Measurements from ENCODE around the gene PMEPA1. TPM values are rescaled to one million over a fixed set of nuclear protein-coding genes. Genes with fewer than 3 reads are reported as not detected.

The PMEPA1 gene
- total RNA-seq, 2 donors from 2014 or later = 22.7 to 23.9 TPM

- H3K27ac ChIP-seq = no peak overlapping the region
- H3K36me3 ChIP-seq (replicated peaks in 1 of 2; ENCODE audit: insufficient read depth in 1 of 2, low read depth in 2 of 2) = no peaks in the 10 kb centered on the region
- ATAC-seq (no peak), DNase-seq (peak in 1 of 4 donors; percentile 0)
- WGBS, 2 donors = 77 to 79% methylated on average over 13 of the region's 13 CpGs
- intact Hi-C loops (cut with DNase I) = no loop called here
- no peak overlapping the region for H3K4me3 ChIP-seq
- H3K4me1 ChIP-seq = peaks cover 10% of the 10 kb centered on the region
- no peaks in the 10 kb centered on the region for H3K27me3 ChIP-seq
- TF ChIP-seq POLR2A (IDR thresholded peaks at IDR 0.05) (no peak), CTCF (IDR thresholded peaks at IDR 0.05) (no peak)
- no peaks in the 10 kb centered on the region for H3K9me3 ChIP-seq
These were observed 49.5 kb downstream of the PMEPA1 start for GRCh38 chr20:57660181-57660921.

- no peaks in the 10 kb centered on the region for H3K36me3 ChIP-seq (replicated peaks in 1 of 2; ENCODE audit: insufficient read depth in 1 of 2, low read depth in 2 of 2)
- intact Hi-C loops (cut with DNase I) = loop anchor here (10.0 kb wide), 1 partner anchor 525 kb away; no protein-coding TSS in a partner anchor
- TF ChIP-seq CTCF (IDR thresholded peaks at IDR 0.05) (no peak), POLR2A (IDR thresholded peaks at IDR 0.05) (no peak)
- H3K27me3 ChIP-seq = no peaks in the 10 kb centered on the region
- no peak for ATAC-seq
- peaks cover 7% of the 10 kb centered on the region for H3K4me1 ChIP-seq
- 85 to 91% methylated on average over 16 to 24 of the region's 24 CpGs for WGBS, 2 donors
- no peak overlapping the region for H3K27ac ChIP-seq
- no peak overlapping the region for H3K4me3 ChIP-seq
- peak in 3 of 4 donors; percentile 2 to 9 (median 4) for DNase-seq
- H3K9me3 ChIP-seq = no peaks in the 10 kb centered on the region
These were observed 50.2 kb downstream of the PMEPA1 start for GRCh38 chr20:57659517-57660180.

- H3K27me3 ChIP-seq = no peaks in the 10 kb centered on the region
- H3K36me3 ChIP-seq (replicated peaks in 1 of 2; ENCODE audit: insufficient read depth in 1 of 2, low read depth in 2 of 2) = no peaks in the 10 kb centered on the region
- H3K4me1 ChIP-seq = peaks cover 4% of the 10 kb centered on the region
- intact Hi-C loops (cut with DNase I) = loop anchor here (10.0 kb wide), 1 partner anchor 526 kb away; no protein-coding TSS in a partner anchor
- no peaks in the 10 kb centered on the region for H3K9me3 ChIP-seq
- peak in 3 of 4 donors; percentile 4 to 11 (median 5) for DNase-seq
- ATAC-seq = no peak
- TF ChIP-seq POLR2A (IDR thresholded peaks at IDR 0.05) (no peak), CTCF (IDR thresholded peaks at IDR 0.05) (no peak)
- no peak overlapping the region for H3K4me3 ChIP-seq
- H3K27ac ChIP-seq = no peak overlapping the region
- 76 to 83% methylated on average over 12 to 21 of the region's 25 CpGs for WGBS, 2 donors
These were observed 50.8 kb downstream of the PMEPA1 start for GRCh38 chr20:57658833-57659516.

- no peaks in the 10 kb centered on the region for H3K36me3 ChIP-seq (replicated peaks in 1 of 2; ENCODE audit: insufficient read depth in 1 of 2, low read depth in 2 of 2)
- ATAC-seq (no peak), DNase-seq (peak in 3 of 4 donors; percentile 4 to 7 (median 6))
- TF ChIP-seq POLR2A (IDR thresholded peaks at IDR 0.05) (no peak), CTCF (IDR thresholded peaks at IDR 0.05) (no peak)
- no peaks in the 10 kb centered on the region for H3K9me3 ChIP-seq
- H3K27me3 ChIP-seq = no peaks in the 10 kb centered on the region
- H3K4me3 ChIP-seq = no peak overlapping the region
- 73 to 81% methylated on average over 7 to 8 of the region's 8 CpGs for WGBS, 2 donors
- intact Hi-C loops (cut with DNase I) = loop anchor here (10.0 kb wide), 1 partner anchor 526 kb away; no protein-coding TSS in a partner anchor
- no peak overlapping the region for H3K27ac ChIP-seq
- peaks cover 4% of the 10 kb centered on the region for H3K4me1 ChIP-seq
These were observed 51.4 kb downstream of the PMEPA1 start for GRCh38 chr20:57658447-57658832.
